Peyer's patch (tissue), 4 donors: ENCODE results near the gene PCDHA5.

Experiments
- POLR2A ChIP-seq, 2 donors: fragments of 450-650 bp; IDR thresholded peaks; one replicate each; pipeline ENCODE4 v1.5.1; 2017; ENCODE audit warnings: antibody characterized with exemption in 2 of 2, mild to moderate bottlenecking in 2 of 2, moderate library complexity in 2 of 2
- TF ChIP-seq, protein P1 (sequence below), 6 experiments: fragments of 450-650 bp in 4 of 6; fragments of 200-600 bp in 2 of 6; sonication (generic) in 1 of 6; IDR thresholded peaks; one replicate each; pipeline ENCODE4 v1.5.1; 2017 to 2019; ENCODE audit warnings: antibody characterized with exemption in 6 of 6, mild to moderate bottlenecking in 3 of 6, moderate library complexity in 1 of 6

DNA sequence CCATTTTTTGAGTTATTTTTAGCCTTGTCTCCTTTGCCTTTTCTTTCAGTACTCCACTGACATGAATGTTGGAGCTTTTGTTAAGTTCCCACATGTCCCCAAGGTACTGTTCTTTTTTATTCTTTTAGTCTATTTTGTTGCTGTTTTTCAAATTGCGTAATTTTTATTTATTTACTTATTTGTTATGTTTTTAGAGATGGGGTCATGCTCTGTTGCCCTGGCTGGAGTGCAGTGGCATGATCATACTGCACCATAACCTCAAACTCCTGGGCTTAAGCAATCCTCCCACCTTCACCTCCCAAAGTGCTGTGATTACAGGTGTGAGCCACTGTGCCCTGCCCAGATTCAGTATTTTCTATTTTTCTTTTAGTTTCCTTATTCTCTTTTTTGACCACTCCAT, 40.9 kb upstream of the PCDHA5 start:
- TF ChIP-seq, protein P1, sequence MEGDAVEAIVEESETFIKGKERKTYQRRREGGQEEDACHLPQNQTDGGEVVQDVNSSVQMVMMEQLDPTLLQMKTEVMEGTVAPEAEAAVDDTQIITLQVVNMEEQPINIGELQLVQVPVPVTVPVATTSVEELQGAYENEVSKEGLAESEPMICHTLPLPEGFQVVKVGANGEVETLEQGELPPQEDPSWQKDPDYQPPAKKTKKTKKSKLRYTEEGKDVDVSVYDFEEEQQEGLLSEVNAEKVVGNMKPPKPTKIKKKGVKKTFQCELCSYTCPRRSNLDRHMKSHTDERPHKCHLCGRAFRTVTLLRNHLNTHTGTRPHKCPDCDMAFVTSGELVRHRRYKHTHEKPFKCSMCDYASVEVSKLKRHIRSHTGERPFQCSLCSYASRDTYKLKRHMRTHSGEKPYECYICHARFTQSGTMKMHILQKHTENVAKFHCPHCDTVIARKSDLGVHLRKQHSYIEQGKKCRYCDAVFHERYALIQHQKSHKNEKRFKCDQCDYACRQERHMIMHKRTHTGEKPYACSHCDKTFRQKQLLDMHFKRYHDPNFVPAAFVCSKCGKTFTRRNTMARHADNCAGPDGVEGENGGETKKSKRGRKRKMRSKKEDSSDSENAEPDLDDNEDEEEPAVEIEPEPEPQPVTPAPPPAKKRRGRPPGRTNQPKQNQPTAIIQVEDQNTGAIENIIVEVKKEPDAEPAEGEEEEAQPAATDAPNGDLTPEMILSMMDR (IDR thresholded peaks at IDR 0.05) = no peak
- TF ChIP-seq POLR2A (IDR thresholded peaks at IDR 0.05) = no peak
